Liver (tissue), 3 donors: ENCODE data around the gene CMBL.

Source experiments
- CTCF ChIP-seq: fragments of 150-350 bp; IDR thresholded peaks from 2 replicates; pipeline ENCODE4 v1.5.1; 2017; ENCODE audit warnings: improper control_type of control experiment, low read depth, low read length; ENCODE audit not compliant: missing input control
- EGR1 ChIP-seq, 2 donors: IDR thresholded peaks; 2 replicates each; pipeline ENCODE4 v1.6.1; 2016 to 2018; ENCODE audit warnings: antibody characterized with exemption in 2 of 2, low read depth in 2 of 2
- FOXA1 ChIP-seq: IDR thresholded peaks from 2 replicates; pipeline ENCODE4 v1.6.1; 2016; ENCODE audit warnings: antibody characterized with exemption
- GABPA ChIP-seq, 2 donors: IDR thresholded peaks in 1 of 2; conservative IDR thresholded peaks in 1 of 2; 2 replicates each; pipeline ENCODE4 v1.6.1; 2016; ENCODE audit warnings: antibody characterized with exemption in 2 of 2, mild to moderate bottlenecking in 1 of 2, moderate library complexity in 1 of 2
- MAX ChIP-seq: IDR thresholded peaks from 2 replicates; pipeline ENCODE4 v1.6.1; 2016; ENCODE audit warnings: antibody characterized with exemption
- SP1 ChIP-seq: IDR thresholded peaks from 2 replicates; pipeline ENCODE4 v1.6.1; 2018; ENCODE audit warnings: antibody characterized with exemption, mild to moderate bottlenecking
- TAF1 ChIP-seq: conservative IDR thresholded peaks from 2 replicates; pipeline ENCODE4 v1.6.1; 2016; ENCODE audit warnings: antibody characterized with exemption, mild to moderate bottlenecking
- YY1 ChIP-seq: IDR thresholded peaks from 2 replicates; pipeline ENCODE4 v1.6.1; 2016; ENCODE audit warnings: antibody characterized with exemption, mild to moderate bottlenecking
- TF ChIP-seq, protein P1 (sequence below): IDR thresholded peaks from 2 replicates; pipeline ENCODE4 v1.6.1; 2016; ENCODE audit warnings: antibody characterized with exemption
- donor health status: healthy.
- donor health status: healthy.

DNA sequence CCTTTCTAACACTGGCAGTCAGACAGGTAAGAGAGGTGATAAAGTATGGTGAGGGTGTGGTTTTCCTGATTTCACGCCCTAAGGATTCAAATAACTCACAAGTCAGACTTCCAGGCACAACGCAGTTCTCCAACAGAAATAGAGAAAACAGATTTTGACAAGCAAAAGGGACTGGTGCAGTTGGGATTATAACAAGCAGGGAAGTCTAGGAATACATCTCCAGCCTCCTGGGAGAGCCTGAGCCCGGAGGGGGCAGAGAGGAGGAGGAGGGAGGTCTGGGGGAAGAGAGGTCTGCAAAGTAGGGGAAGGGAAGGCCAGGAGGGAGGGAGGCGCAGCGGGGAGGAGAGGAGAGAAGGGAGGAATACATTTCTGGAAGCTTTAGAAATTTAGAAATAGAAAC is 1.6 kb downstream of the CMBL start:
- no peak for TF ChIP-seq CTCF
- TF ChIP-seq FOXA1: no peak
- no peak for TF ChIP-seq GABPA (IDR thresholded peaks at IDR 0.05 in 1 of 2, conservative IDR thresholded peaks at IDR 0.05 in 1 of 2)
- TF ChIP-seq SP1: no peak
- no peak for TF ChIP-seq TAF1
- TF ChIP-seq MAX: no peak
- TF ChIP-seq, protein P1, sequence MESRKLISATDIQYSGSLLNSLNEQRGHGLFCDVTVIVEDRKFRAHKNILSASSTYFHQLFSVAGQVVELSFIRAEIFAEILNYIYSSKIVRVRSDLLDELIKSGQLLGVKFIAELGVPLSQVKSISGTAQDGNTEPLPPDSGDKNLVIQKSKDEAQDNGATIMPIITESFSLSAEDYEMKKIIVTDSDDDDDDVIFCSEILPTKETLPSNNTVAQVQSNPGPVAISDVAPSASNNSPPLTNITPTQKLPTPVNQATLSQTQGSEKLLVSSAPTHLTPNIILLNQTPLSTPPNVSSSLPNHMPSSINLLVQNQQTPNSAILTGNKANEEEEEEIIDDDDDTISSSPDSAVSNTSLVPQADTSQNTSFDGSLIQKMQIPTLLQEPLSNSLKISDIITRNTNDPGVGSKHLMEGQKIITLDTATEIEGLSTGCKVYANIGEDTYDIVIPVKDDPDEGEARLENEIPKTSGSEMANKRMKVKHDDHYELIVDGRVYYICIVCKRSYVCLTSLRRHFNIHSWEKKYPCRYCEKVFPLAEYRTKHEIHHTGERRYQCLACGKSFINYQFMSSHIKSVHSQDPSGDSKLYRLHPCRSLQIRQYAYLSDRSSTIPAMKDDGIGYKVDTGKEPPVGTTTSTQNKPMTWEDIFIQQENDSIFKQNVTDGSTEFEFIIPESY: no peak
- no peak for TF ChIP-seq EGR1 (IDR thresholded peaks at IDR 0.05; ENCODE audit: low read depth in 2 of 2)
- TF ChIP-seq YY1: no peak
